ENCODE results near the gene OR1K1. TPM values are rescaled to one million over a fixed set of nuclear protein-coding genes. Genes with fewer than 3 reads are reported as not detected.

Gene OR1K1
- total and polyA plus RNA-seq, 2 of the 13 experiments (the other 11 are each of a cell fraction or from before 2014, with no cell fraction given): not detected

DNA sequence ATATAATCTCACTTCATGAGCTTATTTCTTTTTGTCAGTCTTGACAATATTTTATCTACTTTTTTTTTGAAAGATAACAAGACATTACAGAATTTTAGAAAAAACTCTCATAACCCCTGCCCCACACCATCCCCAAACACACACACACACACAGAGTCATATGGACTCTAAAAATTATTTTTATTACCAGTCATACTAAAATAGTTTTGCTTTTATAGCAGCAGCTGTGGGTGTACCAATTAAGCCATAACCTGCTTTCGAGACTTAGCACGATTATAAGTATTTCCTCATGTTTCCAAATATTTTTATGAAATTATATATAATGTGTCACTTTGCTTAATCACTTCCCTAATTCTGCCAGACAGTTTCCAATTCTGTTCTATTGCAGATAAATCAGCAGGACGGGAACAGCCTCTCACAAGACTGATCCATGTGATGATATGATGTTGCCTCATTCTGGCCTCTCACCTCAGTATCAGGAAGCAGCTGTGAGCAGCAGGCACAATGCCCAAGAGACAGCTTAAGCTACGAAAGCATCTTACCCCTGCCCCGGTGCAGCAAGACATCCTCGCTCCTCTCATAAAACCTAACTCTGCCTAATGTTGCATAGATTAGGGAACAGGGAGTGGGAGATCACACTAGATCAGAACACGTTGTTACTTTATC is 21.5 kb downstream of the OR1K1 start:
- intact Hi-C loops (cut with micrococcal nuclease; ENCODE audit: unreplicated experiment) (no loop called here), in situ Hi-C loops (cut with HindIII; ENCODE audit: extremely low pct_ligation_motif_present, low pct_unique_long_range_greater_than_20kb) (loop anchor here (25.0 kb wide), 1 partner anchor 459 kb away; the partner anchor contains the start of gene PTGS1)
- no peak for ATAC-seq
- Histone ChIP-seq H3K4me1 (ENCODE audit: insufficient read depth, low read length) (peaks cover 9% of the 10 kb centered on the region), H2AFZ (ENCODE audit: low read length) (no peak overlapping the region), H3K36me3 (replicated peaks in 1 of 2; ENCODE audit: control insufficient read depth in 1 of 2, insufficient read depth in 2 of 2, low read length in 2 of 2) (peaks cover 13 to 47% of the 10 kb centered on the region in 2 experiments), H3K9me3 (ENCODE audit: low read length) (no peaks in the 10 kb centered on the region), H3K27ac (ENCODE audit: extremely low read length, insufficient read depth, low read length) (no peak overlapping the region), H3K27me3 (ENCODE audit: control insufficient read depth in 1 of 2, insufficient read depth in 2 of 2, low read length in 2 of 2) (no peaks in the 10 kb centered on the region), H3K4me3 (replicated peaks in 1 of 3; ENCODE audit: insufficient read depth in 1 of 3, low read depth in 2 of 3, low read length in 3 of 3) (no peak overlapping the region), H3K79me2 (ENCODE audit: insufficient read depth, low read length) (peaks cover 14% of the 10 kb centered on the region), H3K9ac (ENCODE audit: insufficient read depth, low read depth, low read length) (no peak overlapping the region), H3K4me2 (ENCODE audit: low read depth, low read length) (no peak overlapping the region), H4K20me1 (ENCODE audit: insufficient read depth, low read length) (peaks cover under 1% of the 10 kb centered on the region; the same call in 1 of the 2 replicates)
- no peak for FAIRE-seq
- WGBS (ENCODE audit: low lambda C conversion rate): 98% methylated on average over 7 of the region's 7 CpGs
- DNase-seq (ENCODE audit: low spot score): no peak
- ChIA-PET CTCF (ENCODE audit: low intra/inter-chr PET ratio, low total read pairs) (no interaction called here), POLR2A (no interaction called here)
- BruUV-seq (replicated peaks): no TSS peak
- TF ChIP-seq SRF (IDR thresholded peaks at IDR 0.05; ENCODE audit: low read depth, low read length): no peak
- TF ChIP-seq ONECUT2 (CRISPR knock-in tag; IDR thresholded peaks at IDR 0.05): no peak
- TF ChIP-seq ZNF34 (CRISPR knock-in tag; IDR thresholded peaks at IDR 0.05; ENCODE audit: borderline replicate concordance): no peak
- TF ChIP-seq KLF16 (CRISPR knock-in tag; IDR thresholded peaks at IDR 0.05): no peak
- no peak for TF ChIP-seq MLLT10 (CRISPR knock-in tag; IDR thresholded peaks at IDR 0.05)
- TF ChIP-seq ZNF572 (CRISPR knock-in tag; IDR thresholded peaks at IDR 0.05): no peak
- TF ChIP-seq, protein P1, sequence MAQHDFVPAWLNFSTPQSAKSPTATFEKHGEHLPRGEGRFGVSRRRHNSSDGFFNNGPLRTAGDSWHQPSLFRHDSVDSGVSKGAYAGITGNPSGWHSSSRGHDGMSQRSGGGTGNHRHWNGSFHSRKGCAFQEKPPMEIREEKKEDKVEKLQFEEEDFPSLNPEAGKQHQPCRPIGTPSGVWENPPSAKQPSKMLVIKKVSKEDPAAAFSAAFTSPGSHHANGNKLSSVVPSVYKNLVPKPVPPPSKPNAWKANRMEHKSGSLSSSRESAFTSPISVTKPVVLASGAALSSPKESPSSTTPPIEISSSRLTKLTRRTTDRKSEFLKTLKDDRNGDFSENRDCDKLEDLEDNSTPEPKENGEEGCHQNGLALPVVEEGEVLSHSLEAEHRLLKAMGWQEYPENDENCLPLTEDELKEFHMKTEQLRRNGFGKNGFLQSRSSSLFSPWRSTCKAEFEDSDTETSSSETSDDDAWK (CRISPR knock-in tag; IDR thresholded peaks at IDR 0.05): no peak
- no peak for TF ChIP-seq TEAD3 (CRISPR knock-in tag; optimal IDR thresholded peaks at IDR 0.05; ENCODE audit: borderline replicate concordance)
- no peak for TF ChIP-seq SMYD3 (CRISPR knock-in tag; IDR thresholded peaks at IDR 0.05)
- no peak for TF ChIP-seq SOX6 (IDR thresholded peaks at IDR 0.05)
- TF ChIP-seq SOX6 (CRISPR knock-in tag; IDR thresholded peaks at IDR 0.05): no peak
- no peak for TF ChIP-seq GABPB1 (CRISPR knock-in tag; IDR thresholded peaks at IDR 0.05)
- no peak for TF ChIP-seq SETDB1 (CRISPR knock-in tag; IDR thresholded peaks at IDR 0.05; ENCODE audit: borderline replicate concordance)
- TF ChIP-seq MAZ (IDR thresholded peaks at IDR 0.05; ENCODE audit: borderline replicate concordance, low read depth, low read length): no peak
- no peak for TF ChIP-seq MAZ (CRISPR knock-in tag; IDR thresholded peaks at IDR 0.05; ENCODE audit: low read depth)
- no peak for TF ChIP-seq NFE2L1 (CRISPR knock-in tag; IDR thresholded peaks at IDR 0.05; ENCODE audit: borderline replicate concordance)
- no peak for TF ChIP-seq ZNF121 (CRISPR knock-in tag; IDR thresholded peaks at IDR 0.05)
- TF ChIP-seq ATAD3A (CRISPR knock-in tag; IDR thresholded peaks at IDR 0.05): no peak
- no peak for TF ChIP-seq ZNF619 (CRISPR knock-in tag; IDR thresholded peaks at IDR 0.05)
- TF ChIP-seq, protein P2, sequence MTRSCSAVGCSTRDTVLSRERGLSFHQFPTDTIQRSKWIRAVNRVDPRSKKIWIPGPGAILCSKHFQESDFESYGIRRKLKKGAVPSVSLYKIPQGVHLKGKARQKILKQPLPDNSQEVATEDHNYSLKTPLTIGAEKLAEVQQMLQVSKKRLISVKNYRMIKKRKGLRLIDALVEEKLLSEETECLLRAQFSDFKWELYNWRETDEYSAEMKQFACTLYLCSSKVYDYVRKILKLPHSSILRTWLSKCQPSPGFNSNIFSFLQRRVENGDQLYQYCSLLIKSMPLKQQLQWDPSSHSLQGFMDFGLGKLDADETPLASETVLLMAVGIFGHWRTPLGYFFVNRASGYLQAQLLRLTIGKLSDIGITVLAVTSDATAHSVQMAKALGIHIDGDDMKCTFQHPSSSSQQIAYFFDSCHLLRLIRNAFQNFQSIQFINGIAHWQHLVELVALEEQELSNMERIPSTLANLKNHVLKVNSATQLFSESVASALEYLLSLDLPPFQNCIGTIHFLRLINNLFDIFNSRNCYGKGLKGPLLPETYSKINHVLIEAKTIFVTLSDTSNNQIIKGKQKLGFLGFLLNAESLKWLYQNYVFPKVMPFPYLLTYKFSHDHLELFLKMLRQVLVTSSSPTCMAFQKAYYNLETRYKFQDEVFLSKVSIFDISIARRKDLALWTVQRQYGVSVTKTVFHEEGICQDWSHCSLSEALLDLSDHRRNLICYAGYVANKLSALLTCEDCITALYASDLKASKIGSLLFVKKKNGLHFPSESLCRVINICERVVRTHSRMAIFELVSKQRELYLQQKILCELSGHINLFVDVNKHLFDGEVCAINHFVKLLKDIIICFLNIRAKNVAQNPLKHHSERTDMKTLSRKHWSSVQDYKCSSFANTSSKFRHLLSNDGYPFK (CRISPR knock-in tag; IDR thresholded peaks at IDR 0.05; ENCODE audit: borderline replicate concordance): no peak

Data from HepG2 (cell line).